Activated CD4-positive, alpha-beta T cell treated with anti-CD3 and anti-CD28 coated beads for 36 hours (primary cell): ENCODE results near the gene CYTIP. TPM values are rescaled to one million over a fixed set of nuclear protein-coding genes. Genes with fewer than 3 reads are reported as not detected.

Source experiments
- ATAC-seq: fragments of 200-7000 bp; cut with Tn5 transposase; one replicate; pipeline ENCODE4 v1.10.0; 2021; ENCODE audit warnings: mild to moderate bottlenecking, moderate library complexity
- CTCF ChIA-PET: fragments of 350-600 bp; sonication (Branson Sonifier 250); formaldehyde crosslinking; loops from one replicate; lab custom pipeline; 2021; ENCODE audit warnings: antibody characterized with exemption; lab: Charles Lee
- POLR2A ChIA-PET: fragments of 350-600 bp; sonication (Branson Sonifier 250); formaldehyde crosslinking; loops from one replicate; lab custom pipeline; 2021; ENCODE audit warnings: antibody characterized with exemption, inconsistent platforms; lab: Charles Lee
- DNase-seq: peaks from one replicate; pipeline ENCODE4 v3.0.0-alpha.2; 2020
- H3K27ac Mint-ChIP-seq: one replicate; pipeline ENCODE4 v1.8.0; 2021; ENCODE audit warnings: mixed read lengths
- H3K27me3 Mint-ChIP-seq: one replicate; pipeline ENCODE4 v1.8.0; 2021; ENCODE audit warnings: mixed read lengths
- H3K36me3 Mint-ChIP-seq: one replicate; pipeline ENCODE4 v1.8.0; 2021; ENCODE audit warnings: low read depth, mixed read lengths
- H3K4me1 Mint-ChIP-seq: one replicate; pipeline ENCODE4 v1.8.0; 2021; ENCODE audit warnings: mixed read lengths
- H3K4me3 Mint-ChIP-seq: one replicate; pipeline ENCODE4 v1.8.0; 2021; ENCODE audit warnings: mild to moderate bottlenecking, moderate library complexity, mixed read lengths
- H3K9me3 Mint-ChIP-seq: one replicate; pipeline ENCODE4 v1.8.0; 2021; ENCODE audit warnings: low read depth, mixed read lengths
- intact Hi-C, 2 experiments: fragments of 100-400 bp; cut with DNase I in 1 of 2; cut with micrococcal nuclease in 1 of 2; formaldehyde crosslinking; loops; one replicate each; pipeline versions ENCODE4 v1.14.2 to v1.15.1; 2022 to 2024; cut with DNase I, micrococcal nuclease
- total RNA-seq, 2 experiments: library from RNA; stranded (reverse); gene quantifications; one replicate each; pipeline ENCODE4 v1.2.3, GENCODE V29; 2021

Gene CYTIP
- total RNA-seq, 2 experiments from 2014 or later = 470 to 536 TPM

- no peak for ATAC-seq
- H3K36me3 Mint-ChIP-seq = peaks cover 72% of the 10 kb centered on the region
- ChIA-PET POLR2A (interaction anchor here (2.1 kb wide), 1 partner anchor 38 kb away, joined by 7 read pairs; no protein-coding TSS in a partner anchor), CTCF (interaction anchor here (1.0 to 7.2 kb wide), 6 partner anchors 25 to 137 kb away, joined by 3 to 55 read pairs (median 6); partner anchors contain the start of gene ERMN)
- H3K4me3 Mint-ChIP-seq = peak overlapping the region; percentile 93
- DNase-seq = no peak
- intact Hi-C loops = loop anchor here (10.0 kb wide), 2 partner anchors 1097 to 1107 kb away; partner anchors contain the start of gene NR4A2 (in 1 of the 2)
- no peaks in the 10 kb centered on the region for H3K27me3 Mint-ChIP-seq
- peak overlapping the region; percentile 95 for H3K27ac Mint-ChIP-seq
- no peaks in the 10 kb centered on the region for H3K9me3 Mint-ChIP-seq
- H3K4me1 Mint-ChIP-seq = peaks cover 24% of the 10 kb centered on the region
Measured at GRCh38 chr2:157442191-157442590, 1.7 kb downstream of the CYTIP start.

GRCh38 chr2:157441072-157441454, 2.8 kb downstream of the CYTIP start:
- H3K27me3 Mint-ChIP-seq = no peaks in the 10 kb centered on the region
- H3K36me3 Mint-ChIP-seq = peaks cover 76% of the 10 kb centered on the region
- peak overlapping the region; percentile 93 for H3K4me3 Mint-ChIP-seq
- H3K4me1 Mint-ChIP-seq = peaks cover 15% of the 10 kb centered on the region
- intact Hi-C loops = loop anchor here (1.0 to 10.0 kb wide), 5 partner anchors 8 to 1106 kb away; partner anchors contain the start of gene NR4A2 (in 1 of the 2)
- CTCF ChIA-PET = interaction anchor here (0.9 to 7.2 kb wide), 15 partner anchors 19 to 424 kb away, joined by 3 to 55 read pairs (median 5); partner anchors contain the start of gene ERMN
- no peaks in the 10 kb centered on the region for H3K9me3 Mint-ChIP-seq
- DNase-seq (no peak), ATAC-seq (no peak)
- POLR2A ChIA-PET = interaction anchor here (0.7 to 4.7 kb wide), 18 partner anchors 10 to 458 kb away, joined by 3 to 44 read pairs (median 6); no protein-coding TSS in a partner anchor
- H3K27ac Mint-ChIP-seq = peak overlapping the region; percentile 95

- POLR2A ChIA-PET = interaction anchor here (0.6 to 4.7 kb wide), 27 partner anchors 10 to 1105 kb away, joined by 3 to 44 read pairs (median 6); no protein-coding TSS in a partner anchor
- Mint-ChIP-seq H3K36me3 (peaks cover 81% of the 10 kb centered on the region), H3K27me3 (no peaks in the 10 kb centered on the region), H3K27ac (peak overlapping the region; percentile 95), H3K4me3 (peak overlapping the region; percentile 93), H3K9me3 (no peaks in the 10 kb centered on the region), H3K4me1 (peaks cover 11% of the 10 kb centered on the region)
- intact Hi-C loops = loop anchor here (1.0 to 10.0 kb wide), 6 partner anchors 7 to 1106 kb away; partner anchors contain the start of gene NR4A2 (in 1 of the 2)
- DNase-seq (no peak), ATAC-seq (no peak)
- CTCF ChIA-PET = interaction anchor here (0.7 to 7.2 kb wide), 28 partner anchors 8 to 459 kb away, joined by 3 to 55 read pairs (median 6); partner anchors contain the start of genes ACVR1C and ERMN
Measured at GRCh38 chr2:157440404-157441071, 3.4 kb downstream of the CYTIP start.

- ChIA-PET POLR2A (interaction anchor here (0.9 to 4.7 kb wide), 20 partner anchors 9 to 1105 kb away, joined by 3 to 44 read pairs (median 8); no protein-coding TSS in a partner anchor), CTCF (interaction anchor here (0.7 to 7.2 kb wide), 26 partner anchors 8 to 460 kb away, joined by 3 to 55 read pairs (median 6); partner anchors contain the start of genes ACVR1C and ERMN)
- Mint-ChIP-seq H3K9me3 (no peaks in the 10 kb centered on the region), H3K27ac (peak overlapping the region; percentile 95), H3K4me1 (peaks cover 5% of the 10 kb centered on the region), H3K27me3 (no peaks in the 10 kb centered on the region), H3K36me3 (peaks cover 89% of the 10 kb centered on the region), H3K4me3 (peak overlapping the region; percentile 93)
- intact Hi-C loops = loop anchor here (1.0 to 10.0 kb wide), 7 partner anchors 19 to 1105 kb away; partner anchors contain the start of gene NR4A2 (in 1 of the 2)
- DNase-seq (peak; percentile 74), ATAC-seq (peak; percentile 28)
Measured at GRCh38 chr2:157439824-157440186, 4.1 kb downstream of the CYTIP start.

- peak; percentile 8 for ATAC-seq
- Mint-ChIP-seq H3K27ac (peak overlapping the region; percentile 95), H3K4me3 (peak overlapping the region; percentile 93), H3K36me3 (peaks cover 95% of the 10 kb centered on the region), H3K4me1 (peaks cover 6% of the 10 kb centered on the region), H3K27me3 (no peaks in the 10 kb centered on the region), H3K9me3 (no peaks in the 10 kb centered on the region)
- ChIA-PET CTCF (interaction anchor here (0.7 to 7.2 kb wide), 30 partner anchors 8 to 461 kb away, joined by 3 to 55 read pairs (median 6); partner anchors contain the start of genes ACVR1C and ERMN), POLR2A (interaction anchor here (0.6 to 4.7 kb wide), 20 partner anchors 8 to 1104 kb away, joined by 3 to 44 read pairs (median 8); no protein-coding TSS in a partner anchor)
- intact Hi-C loops = loop anchor here (1.0 to 2.0 kb wide), 5 partner anchors 22 to 112 kb away; no protein-coding TSS in a partner anchor
- DNase-seq = no peak
Measured at GRCh38 chr2:157438863-157439823, 4.7 kb downstream of the CYTIP start.

- Mint-ChIP-seq H3K4me3 (peak overlapping the region; percentile 93), H3K27ac (peak overlapping the region; percentile 95), H3K27me3 (no peaks in the 10 kb centered on the region), H3K4me1 (peaks cover 60% of the 10 kb centered on the region), H3K9me3 (no peaks in the 10 kb centered on the region), H3K36me3 (peaks cover 98% of the 10 kb centered on the region)
- ChIA-PET POLR2A (interaction anchor here (0.7 to 2.2 kb wide), 5 partner anchors 9 to 132 kb away, joined by 3 to 14 read pairs (median 6); partner anchors contain the start of gene CYTIP), CTCF (interaction anchor here (0.8 to 6.8 kb wide), 14 partner anchors 10 to 131 kb away, joined by 3 to 50 read pairs (median 4); partner anchors contain the start of gene ERMN)
- intact Hi-C loops = loop anchor here (1.0 to 5.0 kb wide), 2 partner anchors 8 to 34 kb away; no protein-coding TSS in a partner anchor
- no peak for DNase-seq
- ATAC-seq = no peak
Measured at GRCh38 chr2:157433394-157433793, 10.5 kb downstream of the CYTIP start.

GRCh38 chr2:157432475-157433106, 11.3 kb downstream of the CYTIP start:
- CTCF ChIA-PET = interaction anchor here (0.7 to 6.8 kb wide), 14 partner anchors 10 to 130 kb away, joined by 3 to 50 read pairs (median 4); no protein-coding TSS in a partner anchor
- POLR2A ChIA-PET = interaction anchor here (1.0 to 2.8 kb wide), 4 partner anchors 8 to 26 kb away, joined by 4 to 12 read pairs (median 6); no protein-coding TSS in a partner anchor
- H3K27ac Mint-ChIP-seq = peak overlapping the region; percentile 95
- H3K36me3 Mint-ChIP-seq = peaks cover 98% of the 10 kb centered on the region
- H3K9me3 Mint-ChIP-seq = no peaks in the 10 kb centered on the region
- no peak for DNase-seq
- intact Hi-C loops = loop anchor here (1.0 to 5.0 kb wide), 3 partner anchors 9 to 35 kb away; no protein-coding TSS in a partner anchor
- H3K4me3 Mint-ChIP-seq = peak overlapping the region; percentile 93
- no peak for ATAC-seq
- no peaks in the 10 kb centered on the region for H3K27me3 Mint-ChIP-seq
- peaks cover 68% of the 10 kb centered on the region for H3K4me1 Mint-ChIP-seq

- Mint-ChIP-seq H3K27ac (peak overlapping the region; percentile 95), H3K9me3 (no peaks in the 10 kb centered on the region), H3K36me3 (peaks cover 100% of the 10 kb centered on the region), H3K27me3 (no peaks in the 10 kb centered on the region), H3K4me1 (peaks cover 83% of the 10 kb centered on the region), H3K4me3 (peak overlapping the region; percentile 93)
- CTCF ChIA-PET = interaction anchor here (0.8 to 6.8 kb wide), 13 partner anchors 8 to 129 kb away, joined by 3 to 50 read pairs (median 4); no protein-coding TSS in a partner anchor
- no peak for DNase-seq
- intact Hi-C loops = loop anchor here in 1 of 2 experiments (5.0 kb wide), 1 partner anchor 36 kb away; no protein-coding TSS in a partner anchor
- ATAC-seq = no peak
- POLR2A ChIA-PET = interaction anchor here (1.0 to 2.8 kb wide), 6 partner anchors 9 to 46 kb away, joined by 3 to 12 read pairs (median 3); partner anchors contain the start of gene CYTIP
Measured at GRCh38 chr2:157431176-157431575, 12.7 kb downstream of the CYTIP start.

- no peaks in the 10 kb centered on the region for H3K27me3 Mint-ChIP-seq
- intact Hi-C loops = loop anchor here in 1 of 2 experiments (10.0 kb wide), 1 partner anchor 166 kb away; no protein-coding TSS in a partner anchor
- ChIA-PET CTCF (interaction anchor here (0.9 to 1.4 kb wide), 3 partner anchors 10 to 102 kb away, joined by 3 to 6 read pairs (median 4); no protein-coding TSS in a partner anchor), POLR2A (interaction anchor here (0.8 to 1.1 kb wide), 2 partner anchors 15 to 100 kb away, joined by 3 read pairs; partner anchors contain the start of gene CYTIP)
- peak overlapping the region; percentile 95 for H3K27ac Mint-ChIP-seq
- peaks cover 85% of the 10 kb centered on the region for H3K4me1 Mint-ChIP-seq
- H3K9me3 Mint-ChIP-seq = no peaks in the 10 kb centered on the region
- ATAC-seq (peak; percentile 7), DNase-seq (no peak)
- H3K4me3 Mint-ChIP-seq = peak overlapping the region; percentile 93
- peaks cover 94% of the 10 kb centered on the region for H3K36me3 Mint-ChIP-seq
Measured at GRCh38 chr2:157428500-157429175, 15.3 kb downstream of the CYTIP start.
